Mesothelial cell of epicardium (in vitro differentiated cells): Measurements from ENCODE around the gene TLE6. TPM values are rescaled to one million over a fixed set of nuclear protein-coding genes. Genes with fewer than 3 reads are reported as not detected.
"Not testable (repeated sequence)": the region's sequence is repeated elsewhere in the genome, so short reads cannot be mapped to it uniquely, and the experiment has no call there.

Experiments
- DNase-seq, 2 experiments: peaks; one replicate each; pipeline ENCODE4 v3.0.0; 2021; ENCODE audit warnings: low spot score in 2 of 2; ENCODE audit not compliant: unreplicated experiment in 2 of 2
- H3K27ac Mint-ChIP-seq: 2 replicates; pipeline ENCODE4 v1.8.0; 2021; ENCODE audit warnings: mixed read lengths
- H3K27me3 Mint-ChIP-seq: 2 replicates; pipeline ENCODE4 v1.8.0; 2021; ENCODE audit warnings: low read depth, mixed read lengths
- H3K36me3 Mint-ChIP-seq: 2 replicates; pipeline ENCODE4 v1.8.0; 2021; ENCODE audit warnings: mixed read lengths
- H3K4me1 Mint-ChIP-seq: 2 replicates; pipeline ENCODE4 v1.8.0; 2021; ENCODE audit warnings: mixed read lengths
- H3K4me3 Mint-ChIP-seq: 2 replicates; pipeline ENCODE4 v1.8.0; 2021; ENCODE audit warnings: mild to moderate bottlenecking, moderate library complexity, mixed read lengths
- H3K9me3 Mint-ChIP-seq: 2 replicates; pipeline ENCODE4 v1.8.0; 2021; ENCODE audit warnings: mixed read lengths
- CTCF ChIP-seq: fragments of 200-600 bp; sonication (generic); IDR thresholded peaks from one replicate; pipeline ENCODE4 v1.5.0; 2021; ENCODE audit warnings: antibody characterized with exemption; ENCODE audit not compliant: unreplicated experiment
- total RNA-seq: library from RNA; stranded (reverse); gene quantifications from 3 replicates; pipeline ENCODE4 v1.2.1, GENCODE V29; 2021

The TLE6 gene
- total RNA-seq, 1 donor from 2014 or later, result 6.9 TPM

GRCh38 chr19:3006075-3006767, 28.9 kb downstream of the TLE6 start:
- H3K27ac Mint-ChIP-seq, result no peak overlapping the region
- H3K36me3 Mint-ChIP-seq, result peaks cover 26% of the 10 kb centered on the region
- H3K9me3 Mint-ChIP-seq, result no peaks in the 10 kb centered on the region
- TF ChIP-seq CTCF, result no peak
- no peak for DNase-seq
- peaks cover 2% of the 10 kb centered on the region for H3K4me1 Mint-ChIP-seq
- H3K4me3 Mint-ChIP-seq, result no peak overlapping the region
- H3K27me3 Mint-ChIP-seq, result no peaks in the 10 kb centered on the region

- no peak for DNase-seq
- no peak for TF ChIP-seq CTCF
- no peak overlapping the region for H3K4me3 Mint-ChIP-seq
These were observed 30.6 kb downstream of the TLE6 start for GRCh38 chr19:3007975-3008374.

GRCh38 chr19:3008994-3009393, 31.6 kb downstream of the TLE6 start:
- TF ChIP-seq CTCF, result no peak
- Mint-ChIP-seq H3K27me3 (no peaks in the 10 kb centered on the region), H3K27ac (no peak overlapping the region), H3K36me3 (peaks cover 33% of the 10 kb centered on the region), H3K4me1 (no peaks in the 10 kb centered on the region), H3K4me3 (no peak overlapping the region), H3K9me3 (no peaks in the 10 kb centered on the region)
- no peak for DNase-seq

More at GRCh38 chr19:3007975-3008374, 30.6 kb downstream of the TLE6 start:
- Mint-ChIP-seq H3K27me3 (no peaks in the 10 kb centered on the region), H3K27ac (no peak overlapping the region), H3K36me3 (peaks cover 26% of the 10 kb centered on the region), H3K4me1 (peaks cover under 1% of the 10 kb centered on the region), H3K9me3 (no peaks in the 10 kb centered on the region)

- Mint-ChIP-seq H3K27ac (no peak overlapping the region), H3K27me3 (no peaks in the 10 kb centered on the region), H3K4me1 (no peaks in the 10 kb centered on the region), H3K9me3 (no peaks in the 10 kb centered on the region), H3K36me3 (peaks cover 31% of the 10 kb centered on the region), H3K4me3 (no peak overlapping the region)
- DNase-seq, result no peak
- no peak for TF ChIP-seq CTCF
These were observed 33.5 kb downstream of the TLE6 start for GRCh38 chr19:3010871-3011270.

GRCh38 chr19:3012059-3012458, 34.7 kb downstream of the TLE6 start:
- DNase-seq, H3K9me3 Mint-ChIP-seq, H3K27ac Mint-ChIP-seq, H3K4me3 Mint-ChIP-seq, H3K4me1 Mint-ChIP-seq, H3K27me3 Mint-ChIP-seq: not testable (repeated sequence)
- peaks cover 28% of the 10 kb centered on the region for H3K36me3 Mint-ChIP-seq

- Mint-ChIP-seq H3K36me3 (peaks cover 26% of the 10 kb centered on the region), H3K4me1 (no peaks in the 10 kb centered on the region), H3K9me3 (no peaks in the 10 kb centered on the region), H3K4me3 (no peak overlapping the region), H3K27ac (no peak overlapping the region), H3K27me3 (no peaks in the 10 kb centered on the region)
- no peak for DNase-seq
- no peak for TF ChIP-seq CTCF
These were observed 35.4 kb downstream of the TLE6 start for GRCh38 chr19:3012621-3013262.
